HG03520 (cell line): ENCODE data around the gene SYNGR2.

Source experiments
- ATAC-seq: cut with Tn5 transposase; IDR thresholded peaks from one replicate; pipeline ENCODE4 v1.9.1; 2021; ENCODE audit warnings: mild to moderate bottlenecking, moderate library complexity; ENCODE audit not compliant: unreplicated experiment

Gene SYNGR2

GRCh38 chr17:78168242-78168902 is at the start of gene SYNGR2:
Gene SYNGR2, plus strand, starts transcription at chr17:78168581. Its CDS starts 36 bp downstream, at chr17:78168617.
- ATAC-seq, result peak; percentile 44

- ATAC-seq, result no peak
Measured at GRCh38 chr17:78118801-78119241, 49.6 kb upstream of the SYNGR2 start.

GRCh38 chr17:78120537-78120936 is 47.8 kb upstream of the SYNGR2 start:
- no peak for ATAC-seq

GRCh38 chr17:78120971-78121800 is 47.2 kb upstream of the SYNGR2 start:
- no peak for ATAC-seq

GRCh38 chr17:78121801-78122215 is 46.6 kb upstream of the SYNGR2 start:
- ATAC-seq, result no peak

- no peak for ATAC-seq
Measured at GRCh38 chr17:78122216-78122930, 46.0 kb upstream of the SYNGR2 start.

GRCh38 chr17:78122931-78123249 is 45.5 kb upstream of the SYNGR2 start:
- ATAC-seq, result no peak

- no peak for ATAC-seq
Measured at GRCh38 chr17:78123258-78123929, 45.0 kb upstream of the SYNGR2 start.

- no peak for ATAC-seq
Measured at GRCh38 chr17:78124081-78124835, 44.1 kb upstream of the SYNGR2 start.

GRCh38 chr17:78124836-78125137 is 43.6 kb upstream of the SYNGR2 start:
- ATAC-seq, result no peak

GRCh38 chr17:78125138-78125913 is 43.1 kb upstream of the SYNGR2 start:
- ATAC-seq, result no peak

GRCh38 chr17:78125976-78126894 is 42.1 kb upstream of the SYNGR2 start:
- ATAC-seq, result no peak

GRCh38 chr17:78126895-78127238 is 41.5 kb upstream of the SYNGR2 start:
- no peak for ATAC-seq

- no peak for ATAC-seq
Measured at GRCh38 chr17:78127239-78127887, 41.0 kb upstream of the SYNGR2 start.

- ATAC-seq, result no peak
Measured at GRCh38 chr17:78127888-78128550, 40.4 kb upstream of the SYNGR2 start.

- no peak for ATAC-seq
Measured at GRCh38 chr17:78128551-78129350, 39.6 kb upstream of the SYNGR2 start, which contains the start of gene TMC6. Gene TMC6, minus strand, starts transcription at chr17:78128755. Its CDS starts 1,923 bp downstream, at chr17:78126832.
